Immature natural killer cell (primary cell): Measurements from ENCODE around the gene U2AF2. TPM values are rescaled to one million over a fixed set of nuclear protein-coding genes. Genes with fewer than 3 reads are reported as not detected.

Source experiments
- DNase-seq, 3 donors: peaks; one replicate each; pipeline ENCODE4 v3.0.0; 2022; ENCODE audit warnings: mixed read lengths in 1 of 3
- H3K27ac Mint-ChIP-seq, 6 donors: one replicate each; pipeline ENCODE4 v1.8.0; 2020; ENCODE audit warnings: mixed read lengths in 6 of 6, mild to moderate bottlenecking in 5 of 6, inconsistent platforms in 4 of 6, moderate library complexity in 3 of 6
- H3K27me3 Mint-ChIP-seq, 3 donors: one replicate each; pipeline ENCODE4 v1.8.0; 2020 to 2021; ENCODE audit warnings: low read depth in 3 of 3, mild to moderate bottlenecking in 3 of 3, mixed read lengths in 3 of 3, moderate library complexity in 3 of 3, inconsistent platforms in 1 of 3
- H3K36me3 Mint-ChIP-seq, 3 donors: one replicate each; pipeline ENCODE4 v1.8.0; 2020; ENCODE audit warnings: mixed read lengths in 3 of 3, inconsistent platforms in 2 of 3, mild to moderate bottlenecking in 2 of 3
- H3K4me1 Mint-ChIP-seq, 2 donors: one replicate each; pipeline ENCODE4 v1.8.0; 2020; ENCODE audit warnings: inconsistent platforms in 2 of 2, mild to moderate bottlenecking in 2 of 2, mixed read lengths in 2 of 2, moderate library complexity in 1 of 2
- H3K4me3 Mint-ChIP-seq, 5 donors: one replicate each; pipeline ENCODE4 v1.8.0; 2020; ENCODE audit warnings: mild to moderate bottlenecking in 5 of 5, mixed read lengths in 5 of 5, inconsistent platforms in 3 of 5, moderate library complexity in 3 of 5
- H3K9me3 Mint-ChIP-seq, 6 donors: one replicate each; pipeline ENCODE4 v1.8.0; 2020; ENCODE audit warnings: mild to moderate bottlenecking in 6 of 6, mixed read lengths in 6 of 6, inconsistent platforms in 4 of 6, moderate library complexity in 3 of 6
- polyA plus RNA-seq, 3 donors: library from polyadenylated mRNA; unstranded; fragments of 300-500 nt; fragmentation: Illumina TruSeq; gene quantifications; one replicate each; pipeline ENCODE4 v1.2.3, GENCODE V29; 2021

Gene U2AF2
- polyA plus RNA-seq, 3 donors from 2014 or later: 3.1 to 17.0 (median 8.0) TPM

GRCh38 chr19:55615543-55616394 lies 39.1 kb upstream of the U2AF2 start:
- Mint-ChIP-seq H3K27me3 (peaks cover 0 to 2% (median 2%) of the 10 kb centered on the region in 3 donors), H3K4me1 (peaks cover 20 to 36% of the 10 kb centered on the region in 2 donors), H3K9me3 (no peaks in the 10 kb centered on the region), H3K36me3 (peaks cover 0 to 9% (median 7%) of the 10 kb centered on the region in 3 donors), H3K27ac (no peak overlapping the region), H3K4me3 (no peak overlapping the region)
- no peak for DNase-seq

- Mint-ChIP-seq H3K4me3 (no peak overlapping the region), H3K27ac (no peak overlapping the region), H3K27me3 (peaks cover 0 to 2% (median 2%) of the 10 kb centered on the region in 3 donors), H3K36me3 (peaks cover 0 to 9% (median 7%) of the 10 kb centered on the region in 3 donors), H3K4me1 (peaks cover 15 to 29% of the 10 kb centered on the region in 2 donors), H3K9me3 (no peaks in the 10 kb centered on the region)
- no peak for DNase-seq
These were observed 38.4 kb upstream of the U2AF2 start for GRCh38 chr19:55616395-55616875.

GRCh38 chr19:55617426-55617825 lies 37.4 kb upstream of the U2AF2 start:
- Mint-ChIP-seq H3K36me3 (peaks cover 0 to 8% (median 7%) of the 10 kb centered on the region in 3 donors), H3K27ac (no peak overlapping the region), H3K4me1 (peaks cover 10 to 19% of the 10 kb centered on the region in 2 donors), H3K9me3 (no peaks in the 10 kb centered on the region), H3K4me3 (no peak overlapping the region), H3K27me3 (peaks cover 0 to 2% (median 0%) of the 10 kb centered on the region in 3 donors)
- no peak for DNase-seq

- Mint-ChIP-seq H3K4me3 (no peak overlapping the region), H3K27ac (peak overlapping the region in 1 of 6 donors; percentile 22), H3K9me3 (no peaks in the 10 kb centered on the region), H3K27me3 (peaks cover 0 to 2% (median 0%) of the 10 kb centered on the region in 3 donors), H3K36me3 (peaks cover 0 to 6% (median 2%) of the 10 kb centered on the region in 3 donors), H3K4me1 (peaks cover 9 to 16% of the 10 kb centered on the region in 2 donors)
- no peak for DNase-seq
These were observed 36.4 kb upstream of the U2AF2 start for GRCh38 chr19:55618426-55618825.

- no peak for DNase-seq
- peak overlapping the region in 1 of 6 donors; percentile 44 for H3K27ac Mint-ChIP-seq
These were observed 35.5 kb upstream of the U2AF2 start for GRCh38 chr19:55619286-55619685.

GRCh38 chr19:55620410-55621204 lies 34.2 kb upstream of the U2AF2 start:
- Mint-ChIP-seq H3K36me3 (peaks cover 0 to 8% (median 4%) of the 10 kb centered on the region in 3 donors), H3K27me3 (peaks cover 5 to 12% (median 8%) of the 10 kb centered on the region in 3 donors), H3K27ac (peak overlapping the region in 1 of 6 donors; percentile 33), H3K4me1 (peaks cover 22 to 33% of the 10 kb centered on the region in 2 donors), H3K9me3 (no peaks in the 10 kb centered on the region), H3K4me3 (no peak overlapping the region)
- DNase-seq: no peak

More at GRCh38 chr19:55619286-55619685, 35.5 kb upstream of the U2AF2 start:
- Mint-ChIP-seq H3K4me1 (peaks cover 15 to 24% of the 10 kb centered on the region in 2 donors), H3K9me3 (no peaks in the 10 kb centered on the region), H3K4me3 (no peak overlapping the region), H3K27me3 (peaks cover 0 to 7% (median 4%) of the 10 kb centered on the region in 3 donors), H3K36me3 (peaks cover 0 to 8% (median 4%) of the 10 kb centered on the region in 3 donors)

GRCh38 chr19:55621205-55621672 lies 33.6 kb upstream of the U2AF2 start:
- DNase-seq: no peak
- Mint-ChIP-seq H3K4me3 (no peak overlapping the region), H3K36me3 (peaks cover 0 to 8% (median 4%) of the 10 kb centered on the region in 3 donors), H3K9me3 (no peaks in the 10 kb centered on the region), H3K27ac (no peak overlapping the region), H3K27me3 (peaks cover 5 to 12% (median 8%) of the 10 kb centered on the region in 3 donors), H3K4me1 (peaks cover 22 to 33% of the 10 kb centered on the region in 2 donors)

- Mint-ChIP-seq H3K27me3 (peaks cover 5 to 12% (median 8%) of the 10 kb centered on the region in 3 donors), H3K9me3 (no peaks in the 10 kb centered on the region), H3K4me1 (peaks cover 22 to 33% of the 10 kb centered on the region in 2 donors), H3K27ac (no peak overlapping the region), H3K36me3 (peaks cover 0 to 8% (median 4%) of the 10 kb centered on the region in 3 donors), H3K4me3 (no peak overlapping the region)
- DNase-seq: no peak
These were observed 33.1 kb upstream of the U2AF2 start for GRCh38 chr19:55621673-55622231.

- peak overlapping the region in 1 of 6 donors; percentile 69 for H3K27ac Mint-ChIP-seq
- peaks cover 0 to 6% (median 4%) of the 10 kb centered on the region in 3 donors for H3K36me3 Mint-ChIP-seq
- peaks cover 22 to 30% of the 10 kb centered on the region in 2 donors for H3K4me1 Mint-ChIP-seq
- H3K9me3 Mint-ChIP-seq: no peaks in the 10 kb centered on the region
- DNase-seq: no peak
- H3K4me3 Mint-ChIP-seq: no peak overlapping the region
- peaks cover 5 to 10% (median 8%) of the 10 kb centered on the region in 3 donors for H3K27me3 Mint-ChIP-seq
These were observed 32.4 kb upstream of the U2AF2 start for GRCh38 chr19:55622242-55622969.

GRCh38 chr19:55623130-55623529 lies 31.7 kb upstream of the U2AF2 start:
- H3K4me1 Mint-ChIP-seq: peaks cover 22 to 28% of the 10 kb centered on the region in 2 donors
- no peak overlapping the region for H3K4me3 Mint-ChIP-seq
- H3K27me3 Mint-ChIP-seq: peaks cover 5 to 10% (median 8%) of the 10 kb centered on the region in 3 donors
- H3K36me3 Mint-ChIP-seq: peaks cover 0 to 4% (median 4%) of the 10 kb centered on the region in 3 donors
- DNase-seq: no peak
- H3K9me3 Mint-ChIP-seq: no peaks in the 10 kb centered on the region
- H3K27ac Mint-ChIP-seq: peak overlapping the region in 2 of 6 donors; percentile 26 to 62

GRCh38 chr19:55623561-55623960 lies 31.3 kb upstream of the U2AF2 start:
- H3K9me3 Mint-ChIP-seq: no peaks in the 10 kb centered on the region
- no peak for DNase-seq
- H3K4me1 Mint-ChIP-seq: peaks cover 22 to 28% of the 10 kb centered on the region in 2 donors
- peaks cover 0 to 4% (median 4%) of the 10 kb centered on the region in 3 donors for H3K36me3 Mint-ChIP-seq
- peak overlapping the region in 2 of 5 donors; percentile 92 to 94 for H3K4me3 Mint-ChIP-seq
- peaks cover 5 to 10% (median 8%) of the 10 kb centered on the region in 3 donors for H3K27me3 Mint-ChIP-seq
- H3K27ac Mint-ChIP-seq: peak overlapping the region in 5 of 6 donors; percentile 52 to 97 (median 86)

- Mint-ChIP-seq H3K27ac (peak within 1 kb of the TSS; percentile 80 to 98 (median 96)), H3K4me1 (peaks cover 22 to 28% of the 10 kb centered on the region in 2 donors), H3K4me3 (peak within 1 kb of the TSS; percentile 85 to 94 (median 88)), H3K36me3 (peaks cover 0 to 4% (median 4%) of the 10 kb centered on the region in 3 donors), H3K27me3 (peaks cover 5 to 10% (median 8%) of the 10 kb centered on the region in 3 donors), H3K9me3 (no peaks in the 10 kb centered on the region)
- peak; percentile 92 to 94 (median 93) for DNase-seq
These were observed 30.5 kb upstream of the U2AF2 start, which contains the start of gene ZNF784 for GRCh38 chr19:55624109-55625003. Gene ZNF784 (minus strand): TSS chr19:55624566. CDS start chr19:55624561, 5 bp downstream.
